ENCODE measurements around the gene CCDC186.

- TF ChIP-seq, protein P1, sequence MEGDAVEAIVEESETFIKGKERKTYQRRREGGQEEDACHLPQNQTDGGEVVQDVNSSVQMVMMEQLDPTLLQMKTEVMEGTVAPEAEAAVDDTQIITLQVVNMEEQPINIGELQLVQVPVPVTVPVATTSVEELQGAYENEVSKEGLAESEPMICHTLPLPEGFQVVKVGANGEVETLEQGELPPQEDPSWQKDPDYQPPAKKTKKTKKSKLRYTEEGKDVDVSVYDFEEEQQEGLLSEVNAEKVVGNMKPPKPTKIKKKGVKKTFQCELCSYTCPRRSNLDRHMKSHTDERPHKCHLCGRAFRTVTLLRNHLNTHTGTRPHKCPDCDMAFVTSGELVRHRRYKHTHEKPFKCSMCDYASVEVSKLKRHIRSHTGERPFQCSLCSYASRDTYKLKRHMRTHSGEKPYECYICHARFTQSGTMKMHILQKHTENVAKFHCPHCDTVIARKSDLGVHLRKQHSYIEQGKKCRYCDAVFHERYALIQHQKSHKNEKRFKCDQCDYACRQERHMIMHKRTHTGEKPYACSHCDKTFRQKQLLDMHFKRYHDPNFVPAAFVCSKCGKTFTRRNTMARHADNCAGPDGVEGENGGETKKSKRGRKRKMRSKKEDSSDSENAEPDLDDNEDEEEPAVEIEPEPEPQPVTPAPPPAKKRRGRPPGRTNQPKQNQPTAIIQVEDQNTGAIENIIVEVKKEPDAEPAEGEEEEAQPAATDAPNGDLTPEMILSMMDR (IDR thresholded peaks at IDR 0.05 in 8 of 11, conservative IDR thresholded peaks at IDR 0.05 in 3 of 11), result no peak
- TF ChIP-seq POLR2A (IDR thresholded peaks at IDR 0.05), result no peak
Observed at GRCh38 chr10:114102256-114102655, 71.7 kb downstream of the CCDC186 start.
